Natural killer cell treated with Interleukin-12 subunit alpha and Interleukin-12 subunit beta and Interleukin-15 and Interleukin-18, amount 100 ng/mL, for 72 hours (primary cell): Measurements from ENCODE around the gene GDF10. TPM values are rescaled to one million over a fixed set of nuclear protein-coding genes. Genes with fewer than 3 reads are reported as not detected.

Experiments
- ATAC-seq, 2 donors: fragments of 150-1000 bp; cut with Tn5 transposase in 1 of 2; sonication (Bioruptor Pico), chemical (Tn5 transposase) in 1 of 2; 2 replicates each; pipeline ENCODE4 v1.10.0; 2021
- DNase-seq: peaks from one replicate; pipeline ENCODE4 v3.0.0; 2022; ENCODE audit warnings: low spot score
- H3K27ac Mint-ChIP-seq, 2 donors: 1 replicate in 1 of 2; 2 replicates in 1 of 2; pipeline ENCODE4 v1.8.0; 2022; ENCODE audit warnings: mixed read lengths in 2 of 2, mild to moderate bottlenecking in 1 of 2, moderate library complexity in 1 of 2
- H3K27me3 Mint-ChIP-seq, 2 donors: 1 replicate in 1 of 2; 2 replicates in 1 of 2; pipeline ENCODE4 v1.8.0; 2022; ENCODE audit warnings: mixed read lengths in 2 of 2
- H3K36me3 Mint-ChIP-seq: one replicate; pipeline ENCODE4 v1.8.0; 2022; ENCODE audit warnings: mixed read lengths
- H3K4me1 Mint-ChIP-seq, 2 donors: 1 replicate in 1 of 2; 2 replicates in 1 of 2; pipeline ENCODE4 v1.8.0; 2022; ENCODE audit warnings: low read depth in 2 of 2, mixed read lengths in 2 of 2, mild to moderate bottlenecking in 1 of 2
- H3K4me3 Mint-ChIP-seq: one replicate; pipeline ENCODE4 v1.8.0; 2022; ENCODE audit warnings: mixed read lengths
- H3K9me3 Mint-ChIP-seq: 2 replicates; pipeline ENCODE4 v1.8.0; 2022; ENCODE audit warnings: mixed read lengths
- total RNA-seq, 2 donors: library from RNA; stranded (reverse); gene quantifications; one replicate each; pipeline ENCODE4 v1.2.3, GENCODE V29; 2022

Gene GDF10
- total RNA-seq, 2 donors from 2014 or later, result not detected

GRCh38 chr10:47344996-47345870 lies 45.2 kb downstream of the GDF10 start:
- Mint-ChIP-seq H3K27ac (no peak overlapping the region), H3K27me3 (peaks cover 9 to 13% of the 10 kb centered on the region in 2 donors), H3K36me3 (no peaks in the 10 kb centered on the region), H3K9me3 (no peaks in the 10 kb centered on the region), H3K4me3 (no peak overlapping the region), H3K4me1 (no peaks in the 10 kb centered on the region)
- ATAC-seq, result no peak
- DNase-seq, result peak; percentile 6

- ATAC-seq (no peak), DNase-seq (peak; percentile 16)
- Mint-ChIP-seq H3K36me3 (no peaks in the 10 kb centered on the region), H3K4me3 (no peak overlapping the region), H3K27ac (no peak overlapping the region), H3K4me1 (no peaks in the 10 kb centered on the region), H3K27me3 (peaks cover 0 to 3% of the 10 kb centered on the region in 2 donors), H3K9me3 (no peaks in the 10 kb centered on the region)
These were observed 46.7 kb downstream of the GDF10 start for GRCh38 chr10:47346581-47347302.

- ATAC-seq (no peak), DNase-seq (no peak)
- H3K27me3 Mint-ChIP-seq, result peaks cover 0 to 3% of the 10 kb centered on the region in 2 donors
- no peaks in the 10 kb centered on the region for H3K4me1 Mint-ChIP-seq
- no peaks in the 10 kb centered on the region for H3K9me3 Mint-ChIP-seq
- H3K27ac Mint-ChIP-seq, result no peak overlapping the region
- no peaks in the 10 kb centered on the region for H3K36me3 Mint-ChIP-seq
- H3K4me3 Mint-ChIP-seq, result no peak overlapping the region
These were observed 47.3 kb downstream of the GDF10 start for GRCh38 chr10:47347303-47347675.

- H3K4me1 Mint-ChIP-seq, result no peaks in the 10 kb centered on the region
- H3K9me3 Mint-ChIP-seq, result no peaks in the 10 kb centered on the region
- DNase-seq (no peak), ATAC-seq (no peak)
- H3K36me3 Mint-ChIP-seq, result no peaks in the 10 kb centered on the region
- no peak within 1 kb of the TSS for H3K4me3 Mint-ChIP-seq
- no peak within 1 kb of the TSS for H3K27ac Mint-ChIP-seq
- H3K27me3 Mint-ChIP-seq, result peaks cover 0 to 3% of the 10 kb centered on the region in 2 donors
These were observed 48.2 kb downstream of the GDF10 start, which contains the start of gene RBP3 for GRCh38 chr10:47348138-47348651. Gene RBP3, plus strand, starts transcription at chr10:47348363. Its CDS starts 122 bp downstream, at chr10:47348485.

- ATAC-seq (peak; percentile 3 to 17), DNase-seq (peak; percentile 60)
- Mint-ChIP-seq H3K36me3 (no peaks in the 10 kb centered on the region), H3K4me1 (no peaks in the 10 kb centered on the region), H3K27ac (no peak overlapping the region), H3K4me3 (no peak overlapping the region), H3K27me3 (peaks cover 0 to 3% of the 10 kb centered on the region in 2 donors), H3K9me3 (no peaks in the 10 kb centered on the region)
These were observed 48.9 kb downstream of the GDF10 start for GRCh38 chr10:47348661-47349470.

GRCh38 chr10:47349516-47349915 lies 49.5 kb downstream of the GDF10 start:
- Mint-ChIP-seq H3K27me3 (peaks cover 0 to 3% of the 10 kb centered on the region in 2 donors), H3K9me3 (no peaks in the 10 kb centered on the region), H3K27ac (no peak overlapping the region), H3K4me3 (no peak overlapping the region), H3K36me3 (no peaks in the 10 kb centered on the region), H3K4me1 (no peaks in the 10 kb centered on the region)
- ATAC-seq (no peak), DNase-seq (peak; percentile 42)

- ATAC-seq (no peak), DNase-seq (peak; percentile 55)
- H3K27me3 Mint-ChIP-seq, result peaks cover 0 to 3% of the 10 kb centered on the region in 2 donors
- H3K4me1 Mint-ChIP-seq, result no peaks in the 10 kb centered on the region
- no peak overlapping the region for H3K27ac Mint-ChIP-seq
- no peak overlapping the region for H3K4me3 Mint-ChIP-seq
- H3K9me3 Mint-ChIP-seq, result no peaks in the 10 kb centered on the region
- no peaks in the 10 kb centered on the region for H3K36me3 Mint-ChIP-seq
These were observed 50.0 kb downstream of the GDF10 start for GRCh38 chr10:47349941-47350371.

- no peaks in the 10 kb centered on the region for H3K9me3 Mint-ChIP-seq
- H3K27ac Mint-ChIP-seq, result no peak overlapping the region
- DNase-seq (peak; percentile 51), ATAC-seq (no peak)
- H3K4me1 Mint-ChIP-seq, result no peaks in the 10 kb centered on the region
- peaks cover 0 to under 1% of the 10 kb centered on the region in 2 donors for H3K27me3 Mint-ChIP-seq
- no peak overlapping the region for H3K4me3 Mint-ChIP-seq
- H3K36me3 Mint-ChIP-seq, result no peaks in the 10 kb centered on the region
These were observed 51.0 kb downstream of the GDF10 start for GRCh38 chr10:47350671-47351640.

- no peaks in the 10 kb centered on the region for H3K27me3 Mint-ChIP-seq
- H3K27ac Mint-ChIP-seq, result no peak overlapping the region
- no peaks in the 10 kb centered on the region for H3K9me3 Mint-ChIP-seq
- H3K4me3 Mint-ChIP-seq, result no peak overlapping the region
- H3K36me3 Mint-ChIP-seq, result no peaks in the 10 kb centered on the region
- H3K4me1 Mint-ChIP-seq, result no peaks in the 10 kb centered on the region
- ATAC-seq (no peak), DNase-seq (peak; percentile 39)
These were observed 52.2 kb downstream of the GDF10 start for GRCh38 chr10:47351899-47352815.

- no peak overlapping the region for H3K27ac Mint-ChIP-seq
- H3K4me3 Mint-ChIP-seq, result no peak overlapping the region
- H3K4me1 Mint-ChIP-seq, result no peaks in the 10 kb centered on the region
- H3K36me3 Mint-ChIP-seq, result no peaks in the 10 kb centered on the region
- H3K27me3 Mint-ChIP-seq, result no peaks in the 10 kb centered on the region
- DNase-seq (peak; percentile 57), ATAC-seq (no peak)
- no peaks in the 10 kb centered on the region for H3K9me3 Mint-ChIP-seq
These were observed 53.4 kb downstream of the GDF10 start for GRCh38 chr10:47353351-47353750.

GRCh38 chr10:47354165-47354564 lies 54.2 kb downstream of the GDF10 start:
- no peaks in the 10 kb centered on the region for H3K4me1 Mint-ChIP-seq
- H3K27ac Mint-ChIP-seq, result no peak overlapping the region
- no peaks in the 10 kb centered on the region for H3K9me3 Mint-ChIP-seq
- no peaks in the 10 kb centered on the region for H3K27me3 Mint-ChIP-seq
- no peak overlapping the region for H3K4me3 Mint-ChIP-seq
- no peak for DNase-seq
- H3K36me3 Mint-ChIP-seq, result no peaks in the 10 kb centered on the region
- no peak for ATAC-seq

GRCh38 chr10:47354900-47355299 lies 54.9 kb downstream of the GDF10 start:
- no peaks in the 10 kb centered on the region for H3K9me3 Mint-ChIP-seq

More at GRCh38 chr10:47354900-47355299, 54.9 kb downstream of the GDF10 start:
- ATAC-seq (no peak), DNase-seq (peak; percentile 5)
- no peak overlapping the region for H3K4me3 Mint-ChIP-seq
- no peaks in the 10 kb centered on the region for H3K36me3 Mint-ChIP-seq
- no peaks in the 10 kb centered on the region for H3K27me3 Mint-ChIP-seq
- no peaks in the 10 kb centered on the region for H3K4me1 Mint-ChIP-seq
- H3K27ac Mint-ChIP-seq, result no peak overlapping the region
